SK-N-MC (cell line): ENCODE results near the gene SH2D2A.

Experiments used
- DNase-seq: peaks from one replicate; pipeline ENCODE4 v3.0.0-alpha.2; 2011; ENCODE audit warnings: low read depth, low spot score
- H3K27ac ChIP-seq: fragments of 200-600 bp; sonication (generic); 2 replicates; pipeline ENCODE4 v1.5.1; 2016; ENCODE audit warnings: mixed run types
- H3K36me3 ChIP-seq: fragments of 200-600 bp; sonication (generic); 2 replicates; pipeline ENCODE4 v1.6.1; 2017; ENCODE audit warnings: antibody characterized with exemption, low read length, mixed read lengths; ENCODE audit not compliant: insufficient read depth
- H3K4me3 ChIP-seq: fragments of 200-600 bp; sonication (generic); 2 replicates; pipeline ENCODE4 v1.5.1; 2016
- H3K9ac ChIP-seq: fragments of 200-600 bp; sonication (generic); 2 replicates; pipeline ENCODE4 v1.8.0; 2017; ENCODE audit warnings: mixed run types, mixed read lengths; ENCODE audit not compliant: insufficient read length
- H3K9me3 ChIP-seq: fragments of 200-600 bp; sonication (generic); 2 replicates; pipeline ENCODE4 v1.6.1; 2017; ENCODE audit warnings: low read depth, mild to moderate bottlenecking, antibody characterized with exemption, low read length, moderate library complexity, mixed read lengths
- EZH2 ChIP-seq: fragments of 200-600 bp; sonication (generic); IDR thresholded peaks from one replicate; pipeline ENCODE4 v1.6.1; 2017; ENCODE audit warnings: antibody characterized with exemption
- FOXP2 ChIP-seq: optimal IDR thresholded peaks from 2 replicates; pipeline ENCODE3; 2011; ENCODE audit warnings: mild to moderate bottlenecking, moderate library complexity; ENCODE audit not compliant: insufficient read depth; ENCODE audit errors: extremely low read length, control extremely low read depth
- POLR2AphosphoS5 ChIP-seq: IDR thresholded peaks from 2 replicates; pipeline ENCODE4 v1.6.1; 2012; ENCODE audit warnings: mild to moderate bottlenecking, low read depth, low read length, borderline replicate concordance

The SH2D2A gene

DNA sequence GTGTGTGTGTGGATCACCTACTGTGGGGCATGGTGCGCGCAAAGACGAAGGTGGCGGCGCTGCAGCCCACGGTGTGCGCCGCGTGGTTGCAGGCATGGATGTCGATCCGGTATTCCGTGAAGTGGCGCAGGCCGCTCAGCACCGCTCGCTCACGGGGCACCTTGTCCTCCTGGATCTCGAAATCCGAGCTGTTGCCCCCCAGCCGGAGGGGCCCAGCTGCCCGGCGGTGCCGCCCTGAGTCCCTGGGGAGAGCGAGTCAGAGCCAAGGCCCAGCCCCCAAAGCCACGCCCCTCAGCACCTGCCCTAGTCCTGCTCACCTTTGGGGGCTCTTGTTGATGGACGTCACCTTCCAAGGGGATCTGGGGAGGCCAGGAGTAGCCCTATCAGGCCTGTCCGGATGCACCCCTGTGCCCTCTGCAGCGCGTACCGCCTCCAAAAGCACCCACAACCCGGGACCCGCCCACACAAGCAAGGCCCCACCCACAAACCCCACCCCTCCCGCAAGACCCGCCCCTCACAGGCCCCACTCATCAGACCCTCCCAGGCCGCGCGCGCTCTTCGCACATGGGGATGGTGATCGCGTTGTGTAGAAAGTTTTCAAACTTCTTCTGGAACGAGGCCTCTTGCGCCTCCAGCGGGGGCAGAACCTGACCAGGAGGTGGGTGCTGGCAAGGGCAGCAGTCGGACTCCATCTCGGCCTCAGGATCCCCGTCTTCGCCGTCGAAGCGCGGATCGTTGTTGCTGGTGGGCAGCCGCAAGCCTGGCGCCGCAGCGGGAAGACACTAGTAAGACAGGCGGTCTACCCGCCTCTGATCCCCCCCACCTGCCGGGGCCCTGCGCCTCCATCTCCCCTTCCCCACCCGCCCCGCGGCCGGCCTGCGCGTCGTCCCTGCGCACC is 28.7 kb upstream of the SH2D2A start:
- peak overlapping the region; percentile 81 for H3K4me3 ChIP-seq
- H3K36me3 ChIP-seq, result no peaks in the 10 kb centered on the region
- no peak for DNase-seq
- no peaks in the 10 kb centered on the region for H3K9me3 ChIP-seq
- H3K27ac ChIP-seq, result no peak overlapping the region
- TF ChIP-seq EZH2 (no peak), FOXP2 (no peak), POLR2AphosphoS5 (no peak)
- no peak overlapping the region for H3K9ac ChIP-seq

DNA sequence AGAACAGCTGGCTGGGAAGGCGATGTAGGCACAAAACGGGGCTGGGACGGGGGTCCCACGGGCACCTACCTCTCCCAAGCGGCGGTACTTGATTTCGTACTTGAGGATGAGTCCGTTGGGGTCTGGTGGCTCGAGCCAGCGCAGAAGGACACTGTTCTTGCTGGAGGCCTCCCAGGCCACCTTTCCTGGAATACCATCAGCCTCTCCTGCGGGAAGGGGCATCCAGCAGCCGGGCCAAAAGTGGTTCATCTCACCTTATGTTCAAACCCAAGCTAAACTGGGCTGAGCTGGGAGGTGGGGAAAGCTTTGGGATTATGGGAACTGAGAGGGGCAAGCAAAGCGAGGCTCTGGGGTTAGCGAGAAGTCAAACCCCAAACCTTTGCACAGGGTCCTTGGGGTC is 28.0 kb upstream of the SH2D2A start:
- no peaks in the 10 kb centered on the region for H3K9me3 ChIP-seq
- TF ChIP-seq EZH2, result no peak
- no peak for TF ChIP-seq POLR2AphosphoS5
- no peak for TF ChIP-seq FOXP2
- peak overlapping the region; percentile 81 for H3K4me3 ChIP-seq
- DNase-seq, result no peak
- no peaks in the 10 kb centered on the region for H3K36me3 ChIP-seq
- H3K27ac ChIP-seq, result no peak overlapping the region
- no peak overlapping the region for H3K9ac ChIP-seq

- no peak for DNase-seq
- Histone ChIP-seq H3K36me3 (no peaks in the 10 kb centered on the region), H3K9ac (no peak overlapping the region), H3K9me3 (no peaks in the 10 kb centered on the region), H3K27ac (no peak overlapping the region), H3K4me3 (no peak overlapping the region)
- no peak for TF ChIP-seq POLR2AphosphoS5
- TF ChIP-seq FOXP2, result no peak
- no peak for TF ChIP-seq EZH2
Measured at GRCh38 chr1:156844102-156844501, 27.5 kb upstream of the SH2D2A start.

DNA sequence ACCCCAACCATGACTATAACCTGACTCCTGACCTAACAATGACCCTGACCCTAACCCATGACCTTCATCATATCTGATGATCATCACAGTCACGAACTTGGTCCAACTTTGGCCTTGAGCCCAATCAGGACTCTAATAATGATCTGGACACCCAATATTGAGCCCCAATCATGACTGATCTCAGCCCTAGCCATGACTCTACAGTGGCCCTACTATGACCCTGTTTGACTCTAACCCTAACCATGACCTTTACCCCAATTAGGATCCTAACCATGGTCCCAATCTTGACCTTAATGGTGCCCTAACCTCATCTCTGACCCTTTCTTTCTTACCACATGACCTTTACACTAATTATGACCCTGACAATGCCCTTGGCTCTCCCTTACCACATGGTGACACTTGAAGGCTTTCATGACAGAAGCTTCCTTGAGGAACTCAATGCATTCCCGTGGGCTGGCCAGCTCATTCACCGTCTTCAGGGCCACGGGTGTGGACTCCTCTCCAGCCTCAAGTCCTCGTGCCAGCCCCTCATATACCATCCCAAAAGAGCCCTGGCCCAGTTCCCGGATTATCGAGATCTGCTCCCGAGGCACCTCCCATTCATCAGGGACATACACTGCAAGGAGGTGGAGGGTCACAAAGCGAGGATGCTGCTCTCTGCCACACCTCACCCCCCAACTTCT is 26.1 kb upstream of the SH2D2A start:
- no peak overlapping the region for H3K9ac ChIP-seq
- DNase-seq, result no peak
- no peak overlapping the region for H3K27ac ChIP-seq
- TF ChIP-seq POLR2AphosphoS5 (no peak), FOXP2 (no peak)
- H3K9me3 ChIP-seq, result no peaks in the 10 kb centered on the region
- H3K4me3 ChIP-seq, result no peak overlapping the region
- H3K36me3 ChIP-seq, result no peaks in the 10 kb centered on the region

DNA sequence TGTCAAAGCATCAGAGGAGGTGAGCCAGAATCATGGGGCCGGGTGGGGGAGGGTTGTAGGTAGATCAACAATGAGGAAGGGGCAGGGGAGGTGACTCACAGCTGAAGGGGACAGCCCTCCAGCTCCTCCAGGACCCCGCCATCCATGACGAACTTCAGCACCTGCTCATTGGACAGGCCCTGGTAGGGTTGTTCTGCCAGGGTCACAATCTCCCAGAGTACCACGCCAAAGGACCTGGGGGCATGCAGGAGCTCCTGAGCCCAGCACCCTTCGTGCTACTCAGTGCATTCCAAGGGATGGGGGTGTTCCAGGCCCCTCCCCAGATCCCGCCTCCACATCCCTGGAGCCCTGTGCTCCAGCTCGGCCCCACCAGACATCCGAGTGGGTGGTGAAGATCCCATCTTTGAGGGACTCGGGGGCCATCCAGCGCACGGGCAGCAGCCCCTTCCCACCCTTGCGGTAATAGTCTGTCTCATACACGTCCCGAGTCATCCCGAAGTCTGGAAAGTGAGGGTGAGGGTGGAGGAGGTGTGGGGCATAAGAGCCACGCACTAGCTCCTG is 24.7 kb upstream of the SH2D2A start:
- TF ChIP-seq FOXP2 (no peak), POLR2AphosphoS5 (no peak), EZH2 (no peak)
- Histone ChIP-seq H3K27ac (no peak overlapping the region), H3K4me3 (no peak overlapping the region), H3K9me3 (no peaks in the 10 kb centered on the region), H3K36me3 (no peaks in the 10 kb centered on the region), H3K9ac (no peak overlapping the region)
- no peak for DNase-seq

- no peak for DNase-seq
- Histone ChIP-seq H3K9ac (no peak overlapping the region), H3K36me3 (no peaks in the 10 kb centered on the region), H3K4me3 (no peak overlapping the region), H3K9me3 (no peaks in the 10 kb centered on the region), H3K27ac (no peak overlapping the region)
- TF ChIP-seq POLR2AphosphoS5 (no peak), FOXP2 (no peak), EZH2 (no peak)
Measured at GRCh38 chr1:156840898-156841279, 24.2 kb upstream of the SH2D2A start.

GRCh38 chr1:156840186-156840897 is 23.7 kb upstream of the SH2D2A start:
- H3K27ac ChIP-seq, result no peak overlapping the region
- H3K9me3 ChIP-seq, result no peaks in the 10 kb centered on the region
- TF ChIP-seq POLR2AphosphoS5 (no peak), FOXP2 (no peak), EZH2 (no peak)
- no peak for DNase-seq
- no peak overlapping the region for H3K4me3 ChIP-seq
- no peak overlapping the region for H3K9ac ChIP-seq
- no peaks in the 10 kb centered on the region for H3K36me3 ChIP-seq
